Activated T-helper 1 cell treated with anti-CD3 and anti-CD28 coated beads, Interleukin-12 subunit alpha, Interleukin-12 subunit beta, Interleukin-2, Interleukin-4 antibody, amounts not matched to agents 30 ng/mL and 10 ng/mL and 1 ng/mL, durations not matched to agents 14 hours and 24 hours and 36 hours (primary cell): ENCODE results near the gene RABL3. TPM values are rescaled to one million over a fixed set of nuclear protein-coding genes. Genes with fewer than 3 reads are reported as not detected.
"Not testable (repeated sequence)": the region's sequence is repeated elsewhere in the genome, so short reads cannot be mapped to it uniquely, and the experiment has no call there.

Source experiments
- DNase-seq: peaks from one replicate; pipeline ENCODE4 v3.0.0; 2021; ENCODE audit warnings: low spot score
- H3K27ac Mint-ChIP-seq: one replicate; pipeline ENCODE4 v1.8.0; 2021; ENCODE audit warnings: mild to moderate bottlenecking, mixed read lengths
- H3K27me3 Mint-ChIP-seq: one replicate; pipeline ENCODE4 v1.8.0; 2022; ENCODE audit warnings: mild to moderate bottlenecking, moderate library complexity, mixed read lengths; ENCODE audit not compliant: insufficient read depth
- H3K36me3 Mint-ChIP-seq: one replicate; pipeline ENCODE4 v1.8.0; 2021; ENCODE audit warnings: low read depth, mixed read lengths
- H3K4me1 Mint-ChIP-seq: one replicate; pipeline ENCODE4 v1.8.0; 2021; ENCODE audit warnings: low read depth, mixed read lengths
- H3K4me3 Mint-ChIP-seq: one replicate; pipeline ENCODE4 v1.8.0; 2021; ENCODE audit warnings: mild to moderate bottlenecking, moderate library complexity, mixed read lengths
- H3K9me3 Mint-ChIP-seq: one replicate; pipeline ENCODE4 v1.8.0; 2021; ENCODE audit warnings: mixed read lengths
- intact Hi-C: fragments of 100-400 bp; cut with micrococcal nuclease; formaldehyde crosslinking; loops from one replicate; pipeline ENCODE4 v1.15.1; 2024
- total RNA-seq: library from RNA; stranded (reverse); gene quantifications from 2 replicates; pipeline ENCODE4 v1.2.3, GENCODE V29; 2022

RABL3 gene
- 24.3 and 25.6 TPM in 2 replicates for total RNA-seq

GRCh38 chr3:120742198-120742848 lies at the start of gene RABL3, which contains the start of gene GTF2E1:
Gene RABL3, minus strand, starts transcription at chr3:120742516. Its CDS starts 9 bp downstream, at chr3:120742507.
Gene GTF2E1, plus strand, starts transcription at chr3:120742744. Its CDS starts 7,809 bp downstream, at chr3:120750553.
- peak within 1 kb of the TSS; percentile 84 for H3K4me3 Mint-ChIP-seq
- intact Hi-C loops: loop anchor here (1.0 to 10.0 kb wide), 11 partner anchors 32 to 1642 kb away; partner anchors contain the start of genes COX17, EAF2, FAM162A and IQCB1
- H3K27ac Mint-ChIP-seq: peak within 1 kb of the TSS; percentile 89

GRCh38 chr3:120791913-120792312 lies 49.6 kb upstream of the RABL3 start:
- no peaks in the 10 kb centered on the region for H3K27me3 Mint-ChIP-seq
- no peak overlapping the region for H3K27ac Mint-ChIP-seq
- H3K4me1 Mint-ChIP-seq: no peaks in the 10 kb centered on the region
- no peaks in the 10 kb centered on the region for H3K36me3 Mint-ChIP-seq
- no peak for DNase-seq
- no peaks in the 10 kb centered on the region for H3K9me3 Mint-ChIP-seq
- no peak overlapping the region for H3K4me3 Mint-ChIP-seq
- intact Hi-C loops: loop anchor here (10.0 kb wide), 1 partner anchor 437 kb away; no protein-coding TSS in a partner anchor

More at GRCh38 chr3:120742198-120742848, at the start of gene RABL3, which contains the start of gene GTF2E1:
- DNase-seq: peak; percentile 95
- Mint-ChIP-seq H3K9me3 (peaks cover 3% of the 10 kb centered on the region), H3K36me3 (peaks cover 9% of the 10 kb centered on the region), H3K4me1 (peaks cover 22% of the 10 kb centered on the region), H3K27me3 (no peaks in the 10 kb centered on the region)

- Mint-ChIP-seq H3K27ac (no peak overlapping the region), H3K4me1 (no peaks in the 10 kb centered on the region), H3K36me3 (no peaks in the 10 kb centered on the region), H3K9me3 (no peaks in the 10 kb centered on the region), H3K4me3 (no peak overlapping the region), H3K27me3 (no peaks in the 10 kb centered on the region)
- DNase-seq: no peak
- intact Hi-C loops: loop anchor here (10.0 kb wide), 1 partner anchor 436 kb away; no protein-coding TSS in a partner anchor
These were observed 48.7 kb upstream of the RABL3 start for GRCh38 chr3:120791010-120791409.

GRCh38 chr3:120785832-120786231 lies 43.5 kb upstream of the RABL3 start:
- DNase-seq, intact Hi-C loops, H3K9me3 Mint-ChIP-seq, H3K27ac Mint-ChIP-seq, H3K4me3 Mint-ChIP-seq, H3K4me1 Mint-ChIP-seq, H3K27me3 Mint-ChIP-seq: not testable (repeated sequence)
- H3K36me3 Mint-ChIP-seq: peaks cover 14% of the 10 kb centered on the region

- H3K4me1 Mint-ChIP-seq: no peaks in the 10 kb centered on the region
- H3K4me3 Mint-ChIP-seq: no peak overlapping the region
- DNase-seq: no peak
- no peaks in the 10 kb centered on the region for H3K27me3 Mint-ChIP-seq
- no peak overlapping the region for H3K27ac Mint-ChIP-seq
- H3K9me3 Mint-ChIP-seq: no peaks in the 10 kb centered on the region
- peaks cover 20% of the 10 kb centered on the region for H3K36me3 Mint-ChIP-seq
- intact Hi-C loops: no loop called here
These were observed 38.7 kb upstream of the RABL3 start for GRCh38 chr3:120780977-120781376.

GRCh38 chr3:120778776-120779175 lies 36.5 kb upstream of the RABL3 start:
- no peaks in the 10 kb centered on the region for H3K27me3 Mint-ChIP-seq
- intact Hi-C loops: no loop called here
- no peak overlapping the region for H3K4me3 Mint-ChIP-seq
- H3K36me3 Mint-ChIP-seq: peaks cover 20% of the 10 kb centered on the region
- H3K27ac Mint-ChIP-seq: no peak overlapping the region
- H3K9me3 Mint-ChIP-seq: no peaks in the 10 kb centered on the region
- no peak for DNase-seq
- no peaks in the 10 kb centered on the region for H3K4me1 Mint-ChIP-seq

GRCh38 chr3:120775411-120775810 lies 33.1 kb upstream of the RABL3 start:
- peaks cover 7% of the 10 kb centered on the region for H3K4me1 Mint-ChIP-seq
- no peak overlapping the region for H3K4me3 Mint-ChIP-seq
- intact Hi-C loops: loop anchor here (2.0 kb wide), 1 partner anchor 33 kb away; the partner anchor contains the start of genes GTF2E1 and RABL3
- H3K9me3 Mint-ChIP-seq: no peaks in the 10 kb centered on the region
- H3K27me3 Mint-ChIP-seq: no peaks in the 10 kb centered on the region
- H3K36me3 Mint-ChIP-seq: peaks cover 8% of the 10 kb centered on the region
- DNase-seq: no peak
- no peak overlapping the region for H3K27ac Mint-ChIP-seq

- DNase-seq: peak; percentile 11
- Mint-ChIP-seq H3K27ac (no peak overlapping the region), H3K4me1 (peaks cover 11% of the 10 kb centered on the region), H3K4me3 (no peak overlapping the region), H3K9me3 (no peaks in the 10 kb centered on the region), H3K36me3 (peaks cover 4% of the 10 kb centered on the region), H3K27me3 (no peaks in the 10 kb centered on the region)
- intact Hi-C loops: loop anchor here (2.0 kb wide), 1 partner anchor 31 kb away; the partner anchor contains the start of genes GTF2E1 and RABL3
These were observed 31.6 kb upstream of the RABL3 start for GRCh38 chr3:120773932-120774331.

GRCh38 chr3:120772081-120772480 lies 29.8 kb upstream of the RABL3 start:
- intact Hi-C loops: no loop called here
- H3K4me1 Mint-ChIP-seq: peaks cover 11% of the 10 kb centered on the region
- H3K36me3 Mint-ChIP-seq: peaks cover 2% of the 10 kb centered on the region
- H3K27me3 Mint-ChIP-seq: no peaks in the 10 kb centered on the region
- no peaks in the 10 kb centered on the region for H3K9me3 Mint-ChIP-seq
- H3K27ac Mint-ChIP-seq: no peak overlapping the region
- no peak for DNase-seq
- no peak overlapping the region for H3K4me3 Mint-ChIP-seq

GRCh38 chr3:120770891-120771290 lies 28.6 kb upstream of the RABL3 start:
- no peak overlapping the region for H3K27ac Mint-ChIP-seq
- H3K9me3 Mint-ChIP-seq: no peaks in the 10 kb centered on the region

GRCh38 chr3:120769436-120769835 lies 27.1 kb upstream of the RABL3 start:
- DNase-seq: no peak
- intact Hi-C loops: no loop called here
- peaks cover 2% of the 10 kb centered on the region for H3K36me3 Mint-ChIP-seq
- H3K27ac Mint-ChIP-seq: no peak overlapping the region
- H3K9me3 Mint-ChIP-seq: no peaks in the 10 kb centered on the region
- H3K4me1 Mint-ChIP-seq: peaks cover 20% of the 10 kb centered on the region
- H3K4me3 Mint-ChIP-seq: no peak overlapping the region
- H3K27me3 Mint-ChIP-seq: no peaks in the 10 kb centered on the region

More at GRCh38 chr3:120770891-120771290, 28.6 kb upstream of the RABL3 start:
- intact Hi-C loops: no loop called here
- no peak overlapping the region for H3K4me3 Mint-ChIP-seq
- no peak for DNase-seq
- peaks cover 2% of the 10 kb centered on the region for H3K36me3 Mint-ChIP-seq
- H3K27me3 Mint-ChIP-seq: no peaks in the 10 kb centered on the region
- peaks cover 13% of the 10 kb centered on the region for H3K4me1 Mint-ChIP-seq

- intact Hi-C loops: no loop called here
- H3K4me3 Mint-ChIP-seq: no peak overlapping the region
- peaks cover 2% of the 10 kb centered on the region for H3K36me3 Mint-ChIP-seq
- H3K27ac Mint-ChIP-seq: no peak overlapping the region
- H3K9me3 Mint-ChIP-seq: no peaks in the 10 kb centered on the region
- peaks cover 26% of the 10 kb centered on the region for H3K4me1 Mint-ChIP-seq
- no peaks in the 10 kb centered on the region for H3K27me3 Mint-ChIP-seq
- DNase-seq: no peak
These were observed 24.8 kb upstream of the RABL3 start for GRCh38 chr3:120767106-120767505.

- H3K36me3 Mint-ChIP-seq: no peaks in the 10 kb centered on the region
- no peak for DNase-seq
- no peak overlapping the region for H3K4me3 Mint-ChIP-seq
- no peak overlapping the region for H3K27ac Mint-ChIP-seq
- intact Hi-C loops: no loop called here
- H3K27me3 Mint-ChIP-seq: no peaks in the 10 kb centered on the region
- H3K9me3 Mint-ChIP-seq: no peaks in the 10 kb centered on the region
- H3K4me1 Mint-ChIP-seq: peaks cover 26% of the 10 kb centered on the region
These were observed 24.3 kb upstream of the RABL3 start for GRCh38 chr3:120766576-120766975.
